GM19035 (cell line): ENCODE data around the gene CDK7.

Experiments
- ATAC-seq: cut with Tn5 transposase; IDR thresholded peaks from one replicate; pipeline ENCODE4 v1.9.1; 2021; ENCODE audit not compliant: unreplicated experiment

The CDK7 gene

DNA sequence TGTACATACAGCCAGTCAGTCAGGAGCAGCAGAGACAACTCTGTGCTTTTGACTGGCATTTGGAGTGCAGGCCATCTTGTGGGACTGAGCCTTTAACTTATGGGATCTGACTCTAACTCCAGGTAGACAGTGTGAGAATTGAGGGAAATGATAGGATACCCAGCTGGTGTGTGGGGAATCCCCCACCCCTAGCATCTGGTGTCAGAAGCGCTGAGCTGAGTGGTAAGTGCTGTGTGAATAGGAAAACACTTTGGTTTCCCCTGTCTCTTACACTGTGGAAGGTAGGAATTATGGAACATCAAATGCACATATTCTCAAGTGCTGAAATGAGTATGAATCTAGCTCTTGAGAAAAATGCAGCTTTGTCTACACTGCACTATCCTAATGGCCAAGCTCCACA is 54.0 kb downstream of the CDK7 start:
- no peak for ATAC-seq

GRCh38 chr5:69292306-69292705 is 57.6 kb downstream of the CDK7 start:
- no peak for ATAC-seq

GRCh38 chr5:69293882-69294281 is 59.2 kb downstream of the CDK7 start:
- no peak for ATAC-seq

- no peak for ATAC-seq
Measured at GRCh38 chr5:69295088-69295754, 60.5 kb downstream of the CDK7 start.

DNA sequence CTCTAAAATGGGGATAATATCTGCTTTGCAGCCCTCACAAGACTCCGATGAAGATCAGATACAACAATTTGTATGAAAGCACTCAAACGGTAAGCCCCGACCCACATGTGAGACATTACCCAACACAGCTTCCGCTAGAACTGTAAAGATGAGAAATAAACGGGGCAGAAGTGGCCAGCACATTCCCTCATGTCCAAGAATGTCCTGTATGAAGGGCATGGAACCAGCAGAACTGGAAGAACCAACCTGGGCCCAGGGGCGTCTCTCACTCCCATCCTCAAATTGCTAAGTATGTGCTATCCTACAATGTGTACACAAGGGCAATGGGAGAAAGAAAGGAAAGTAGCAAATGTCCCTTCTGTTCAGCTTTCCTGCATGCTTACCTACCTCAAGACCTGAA is 64.9 kb downstream of the CDK7 start:
- no peak for ATAC-seq

GRCh38 chr5:69300537-69301203 is 66.0 kb downstream of the CDK7 start:
- ATAC-seq: no peak

- ATAC-seq: no peak
Measured at GRCh38 chr5:69305512-69305911, 70.8 kb downstream of the CDK7 start.

DNA sequence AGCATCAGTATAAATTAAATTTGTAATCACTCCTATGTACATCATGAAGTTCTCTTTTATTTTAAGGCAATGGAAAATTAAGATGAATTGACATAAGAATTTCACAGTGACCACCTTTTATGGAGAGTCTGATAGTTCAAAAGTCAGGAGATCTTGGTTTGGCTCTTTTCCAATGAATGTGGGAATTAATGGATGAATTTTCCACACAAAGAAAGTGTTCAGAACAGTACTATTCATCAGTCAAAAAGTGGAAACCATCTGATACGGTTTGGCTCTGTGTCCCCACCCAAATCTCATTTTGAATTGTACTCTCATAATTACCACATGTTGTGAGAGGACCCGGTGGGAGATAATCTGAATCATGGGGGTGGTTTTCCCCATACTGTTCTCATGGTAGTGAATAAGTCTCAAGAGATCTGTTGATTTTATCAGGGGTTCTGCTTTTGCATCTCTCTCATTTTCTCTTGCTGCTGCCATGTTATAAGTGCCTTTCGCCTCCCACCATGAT is 73.4 kb downstream of the CDK7 start:
- ATAC-seq: no peak

- ATAC-seq: no peak
Measured at GRCh38 chr5:69309380-69309779, 74.7 kb downstream of the CDK7 start.

- no peak for ATAC-seq
Measured at GRCh38 chr5:69312459-69313160, 77.9 kb downstream of the CDK7 start.

DNA sequence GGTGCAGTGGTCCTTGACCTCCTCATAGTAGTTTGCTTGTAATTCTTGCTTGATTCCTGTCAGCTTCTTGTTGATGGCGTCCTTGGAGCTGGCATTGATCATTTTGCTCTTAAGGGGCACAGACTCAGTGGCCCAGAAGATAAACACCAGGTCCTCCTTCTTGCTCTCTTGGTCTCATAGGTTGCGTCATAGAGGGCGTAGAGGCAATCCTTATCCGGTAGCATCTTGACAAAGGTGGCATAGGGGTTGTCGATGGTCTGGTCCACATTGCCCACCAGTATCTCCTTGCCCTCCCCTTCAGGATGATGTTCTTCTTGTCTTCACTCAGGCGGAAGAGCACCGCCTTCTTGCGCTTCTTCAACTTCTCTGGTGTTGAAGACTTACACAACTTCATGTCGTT is 78.7 kb downstream of the CDK7 start:
- ATAC-seq: no peak

- ATAC-seq: no peak
Measured at GRCh38 chr5:69315972-69316371, 81.3 kb downstream of the CDK7 start.

- no peak for ATAC-seq
Measured at GRCh38 chr5:69317391-69317790, 82.7 kb downstream of the CDK7 start.

DNA sequence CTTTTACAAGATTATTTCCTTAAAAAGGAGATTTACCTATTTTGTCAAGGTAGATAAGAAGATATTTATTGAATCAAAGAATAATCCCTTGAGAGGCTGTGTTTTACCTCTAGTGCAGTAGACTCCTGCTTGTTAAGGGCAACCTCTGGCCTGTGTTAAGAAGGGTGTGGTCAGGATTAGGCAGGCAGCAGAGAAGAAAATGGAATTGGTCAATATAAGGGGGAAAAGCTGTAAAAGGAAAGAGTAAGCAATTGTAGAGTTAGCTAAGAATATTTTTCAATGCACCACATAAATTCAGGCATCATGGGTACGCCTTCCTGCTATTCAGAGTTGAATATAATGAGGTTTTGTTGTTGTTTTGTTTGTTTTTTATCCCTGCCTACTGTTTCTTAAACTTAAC is 91.7 kb downstream of the CDK7 start:
- ATAC-seq: no peak
